CD4-positive, CD25-positive, alpha-beta regulatory T cell (primary cell): ENCODE data around the gene FBXL7. TPM values are rescaled to one million over a fixed set of nuclear protein-coding genes. Genes with fewer than 3 reads are reported as not detected.

Experiments used
- ATAC-seq, 2 donors: fragments of 150-1000 bp; cut with Tn5 transposase; one replicate each; pipeline ENCODE4 v1.10.0; 2021; ENCODE audit warnings: low read depth in 2 of 2, moderate number of reproducible peaks in 2 of 2, moderate library complexity in 1 of 2
- DNase-seq, 3 donors: peaks; one replicate each; pipeline versions ENCODE4 v3.0.0 to v3.0.0-alpha.2; 2012 to 2022; ENCODE audit warnings: mixed read lengths in 1 of 3
- H3K27ac ChIP-seq: one replicate; pipeline ENCODE4 v1.7.0; 2013; ENCODE audit warnings: mild to moderate bottlenecking, low read length; ENCODE audit not compliant: insufficient read depth, poor library complexity, severe bottlenecking
- H3K27me3 ChIP-seq: one replicate; pipeline ENCODE4 v1.7.0; 2013; ENCODE audit warnings: low read length; ENCODE audit not compliant: control insufficient read depth, insufficient read depth
- H3K36me3 ChIP-seq: one replicate; pipeline ENCODE4 v1.7.0; 2013; ENCODE audit warnings: mild to moderate bottlenecking, low read length, moderate library complexity; ENCODE audit not compliant: control insufficient read depth, insufficient read depth
- H3K4me1 ChIP-seq: 2 replicates; pipeline ENCODE4 v1.7.0; 2013; ENCODE audit warnings: mild to moderate bottlenecking, low read length; ENCODE audit not compliant: insufficient read depth, control insufficient read depth, poor library complexity, severe bottlenecking
- H3K4me3 ChIP-seq: one replicate; pipeline ENCODE4 v1.7.0; 2013; ENCODE audit warnings: low read depth, mild to moderate bottlenecking, low read length, moderate library complexity
- H3K9me3 ChIP-seq, 2 experiments: 1 replicate in 1 of 2; 2 replicates in 1 of 2; pipeline ENCODE4 v1.7.0; 2013; ENCODE audit warnings: low read length in 2 of 2, mild to moderate bottlenecking in 1 of 2, moderate library complexity in 1 of 2; ENCODE audit not compliant: control insufficient read depth in 2 of 2
- H3K27ac Mint-ChIP-seq, 3 donors: one replicate each; pipeline ENCODE4 v1.8.0; 2020 to 2022; ENCODE audit warnings: mild to moderate bottlenecking in 3 of 3, mixed read lengths in 3 of 3, moderate library complexity in 2 of 3
- H3K27me3 Mint-ChIP-seq: one replicate; pipeline ENCODE4 v1.8.0; 2022; ENCODE audit warnings: mild to moderate bottlenecking, mixed read lengths
- H3K36me3 Mint-ChIP-seq: one replicate; pipeline ENCODE4 v1.8.0; 2020; ENCODE audit warnings: mixed read lengths
- H3K4me1 Mint-ChIP-seq, 4 donors: one replicate each; pipeline ENCODE4 v1.8.0; 2020 to 2022; ENCODE audit warnings: mixed read lengths in 4 of 4, mild to moderate bottlenecking in 1 of 4
- H3K4me3 Mint-ChIP-seq, 4 donors: one replicate each; pipeline ENCODE4 v1.8.0; 2020 to 2022; ENCODE audit warnings: mild to moderate bottlenecking in 4 of 4, mixed read lengths in 4 of 4, moderate library complexity in 3 of 4
- H3K9me3 Mint-ChIP-seq, 7 donors: one replicate each; pipeline ENCODE4 v1.8.0; 2020 to 2022; ENCODE audit warnings: mixed read lengths in 7 of 7, mild to moderate bottlenecking in 3 of 7, moderate library complexity in 2 of 7
- polyA plus RNA-seq, 4 donors: library from polyadenylated mRNA; unstranded; fragments of 300-500 nt; fragmentation: Illumina TruSeq; gene quantifications; one replicate each; pipeline ENCODE4 v1.2.3, GENCODE V29; 2021
- total RNA-seq: library from RNA; stranded (reverse); gene quantifications from one replicate; pipeline ENCODE4 v1.2.3, GENCODE V29; 2022

Gene FBXL7
- total and polyA plus RNA-seq, 5 donors from 2014 or later, result not detected

DNA sequence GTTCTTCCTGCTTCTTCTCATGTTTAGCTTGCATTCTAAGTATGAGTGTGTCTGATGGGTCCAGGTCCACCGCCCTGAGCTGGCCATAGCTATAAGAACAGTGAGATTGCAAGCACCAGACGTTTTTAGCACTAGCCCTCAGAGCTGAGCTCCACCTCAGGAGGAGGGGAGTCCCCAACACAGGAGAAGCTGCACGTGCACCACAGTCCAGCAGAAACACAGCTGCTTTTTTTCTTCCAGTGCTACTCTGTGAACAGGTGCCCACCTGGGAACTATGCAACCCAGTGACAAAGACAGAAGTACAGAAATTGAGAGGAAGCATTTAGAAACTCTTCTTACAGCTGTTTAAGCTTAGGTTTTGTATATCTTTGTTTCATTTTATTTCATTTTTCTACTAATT, 380.2 kb downstream of the FBXL7 start:
- Histone ChIP-seq H3K27me3 (no peaks in the 10 kb centered on the region), H3K36me3 (no peaks in the 10 kb centered on the region), H3K4me1 (no peaks in the 10 kb centered on the region), H3K9me3 (peaks cover 0 to 3% of the 10 kb centered on the region in 2 experiments), H3K4me3 (no peak overlapping the region), H3K27ac (no peak overlapping the region)
- no peak for DNase-seq
- ATAC-seq, result no peak
- Mint-ChIP-seq H3K27me3 (no peaks in the 10 kb centered on the region), H3K9me3 (peaks cover 0 to 4% (median under 1%) of the 10 kb centered on the region in 7 donors), H3K36me3 (no peaks in the 10 kb centered on the region), H3K4me1 (no peaks in the 10 kb centered on the region), H3K4me3 (no peak overlapping the region), H3K27ac (no peak overlapping the region)

- no peak overlapping the region for H3K27ac ChIP-seq
- Mint-ChIP-seq H3K27me3 (no peaks in the 10 kb centered on the region), H3K4me1 (no peaks in the 10 kb centered on the region), H3K36me3 (no peaks in the 10 kb centered on the region), H3K4me3 (no peak overlapping the region), H3K27ac (no peak overlapping the region), H3K9me3 (peaks cover 0 to 10% (median 0%) of the 10 kb centered on the region in 7 donors)
- H3K36me3 ChIP-seq, result no peaks in the 10 kb centered on the region
- ATAC-seq (no peak), DNase-seq (no peak)
- no peaks in the 10 kb centered on the region for H3K27me3 ChIP-seq
- no peak overlapping the region for H3K4me3 ChIP-seq
- H3K4me1 ChIP-seq, result no peaks in the 10 kb centered on the region
- H3K9me3 ChIP-seq, result peaks cover 0 to 3% of the 10 kb centered on the region in 2 experiments
These were observed 385.2 kb downstream of the FBXL7 start for GRCh38 chr5:15885156-15885555.

DNA sequence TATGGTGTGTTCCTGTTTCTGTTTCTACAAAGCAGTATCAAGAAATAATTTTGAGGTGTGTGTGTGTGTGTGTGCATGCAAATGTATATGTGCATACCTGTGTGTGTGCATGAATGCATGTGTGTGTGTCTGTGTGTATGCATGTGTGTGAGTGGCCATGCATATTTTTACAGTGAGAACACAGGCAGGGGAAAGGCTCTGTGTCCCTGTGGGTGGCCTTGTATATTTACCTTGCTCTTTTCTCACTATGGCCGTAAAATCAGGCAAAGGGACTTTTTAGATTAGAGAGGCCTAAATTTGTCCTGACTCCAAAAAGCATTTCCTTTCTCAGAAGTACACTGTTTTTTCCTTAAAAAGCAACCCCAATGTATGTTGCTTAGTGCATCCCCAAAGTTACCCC, 386.2 kb downstream of the FBXL7 start:
- DNase-seq (no peak), ATAC-seq (no peak)
- Histone ChIP-seq H3K36me3 (no peaks in the 10 kb centered on the region), H3K4me1 (no peaks in the 10 kb centered on the region), H3K9me3 (peaks cover 0 to 3% of the 10 kb centered on the region in 2 experiments), H3K4me3 (no peak overlapping the region), H3K27me3 (no peaks in the 10 kb centered on the region), H3K27ac (no peak overlapping the region)
- H3K4me1 Mint-ChIP-seq, result no peaks in the 10 kb centered on the region
- peaks cover 0 to 10% (median 0%) of the 10 kb centered on the region in 7 donors for H3K9me3 Mint-ChIP-seq
- H3K27me3 Mint-ChIP-seq, result no peaks in the 10 kb centered on the region
- H3K4me3 Mint-ChIP-seq, result no peak overlapping the region
- H3K36me3 Mint-ChIP-seq, result no peaks in the 10 kb centered on the region
- no peak overlapping the region for H3K27ac Mint-ChIP-seq

DNA sequence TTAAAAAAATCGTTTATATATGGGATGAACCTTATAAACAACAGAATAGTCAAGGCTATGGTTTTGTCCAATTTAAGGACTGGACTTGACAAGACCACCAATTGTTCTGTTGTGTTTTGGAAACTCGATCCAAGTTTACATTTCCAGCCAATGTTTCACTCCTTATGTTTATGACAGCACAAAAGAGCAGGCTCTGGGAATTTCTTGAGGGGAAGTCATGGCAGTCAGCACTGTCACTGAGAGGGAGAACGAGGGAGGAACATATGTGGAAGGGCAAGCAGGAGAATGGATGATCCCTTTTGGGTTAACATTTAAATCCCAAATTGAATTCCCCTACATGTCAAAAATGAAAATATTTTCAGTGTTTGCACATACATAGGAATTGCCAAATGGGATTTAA, 387.1 kb downstream of the FBXL7 start:
- Histone ChIP-seq H3K27me3 (no peaks in the 10 kb centered on the region), H3K36me3 (no peaks in the 10 kb centered on the region), H3K27ac (no peak overlapping the region), H3K4me3 (no peak overlapping the region), H3K9me3 (peaks cover 0 to 3% of the 10 kb centered on the region in 2 experiments), H3K4me1 (no peaks in the 10 kb centered on the region)
- H3K4me1 Mint-ChIP-seq, result no peaks in the 10 kb centered on the region
- peaks cover 0 to 8% (median 1%) of the 10 kb centered on the region in 7 donors for H3K9me3 Mint-ChIP-seq
- H3K27me3 Mint-ChIP-seq, result no peaks in the 10 kb centered on the region
- no peaks in the 10 kb centered on the region for H3K36me3 Mint-ChIP-seq
- no peak overlapping the region for H3K27ac Mint-ChIP-seq
- H3K4me3 Mint-ChIP-seq, result no peak overlapping the region
- DNase-seq (no peak), ATAC-seq (no peak)

- H3K27ac ChIP-seq, result no peak overlapping the region
- H3K4me3 ChIP-seq, result no peak overlapping the region
- no peaks in the 10 kb centered on the region for H3K36me3 Mint-ChIP-seq
- H3K9me3 ChIP-seq, result peaks cover 0 to 2% of the 10 kb centered on the region in 2 experiments
- DNase-seq (no peak), ATAC-seq (no peak)
- no peak overlapping the region for H3K4me3 Mint-ChIP-seq
- peaks cover 0 to 8% (median 3%) of the 10 kb centered on the region in 7 donors for H3K9me3 Mint-ChIP-seq
- no peaks in the 10 kb centered on the region for H3K4me1 ChIP-seq
- no peaks in the 10 kb centered on the region for H3K27me3 Mint-ChIP-seq
- H3K27me3 ChIP-seq, result no peaks in the 10 kb centered on the region
- H3K27ac Mint-ChIP-seq, result no peak overlapping the region
- H3K36me3 ChIP-seq, result no peaks in the 10 kb centered on the region
- H3K4me1 Mint-ChIP-seq, result no peaks in the 10 kb centered on the region
These were observed 389.0 kb downstream of the FBXL7 start for GRCh38 chr5:15889001-15889400.

DNA sequence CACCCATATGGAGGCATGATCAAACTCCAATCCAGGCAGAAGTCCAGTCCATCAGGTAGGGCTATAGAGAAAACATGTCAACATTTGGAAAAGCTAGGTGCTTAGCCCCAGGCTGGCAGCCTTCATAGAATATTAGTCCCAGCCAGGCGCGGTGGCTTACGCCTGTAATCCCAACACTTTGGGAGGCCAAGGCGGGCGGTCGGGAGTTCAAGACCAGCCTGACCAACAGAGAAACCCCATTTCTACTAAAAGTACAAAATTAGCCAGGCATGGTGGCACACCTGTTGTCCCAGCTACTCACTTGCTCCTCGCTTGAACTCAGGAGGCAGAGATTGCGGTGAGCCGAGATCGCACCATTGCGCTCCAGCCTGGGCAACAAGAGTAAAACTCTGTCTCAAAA, 393.9 kb downstream of the FBXL7 start:
- no peaks in the 10 kb centered on the region for H3K4me1 ChIP-seq
- Mint-ChIP-seq H3K36me3 (no peaks in the 10 kb centered on the region), H3K4me1 (no peaks in the 10 kb centered on the region), H3K27me3 (no peaks in the 10 kb centered on the region), H3K27ac (no peak overlapping the region), H3K4me3 (no peak overlapping the region), H3K9me3 (peaks cover 2 to 8% (median 3%) of the 10 kb centered on the region in 7 donors)
- DNase-seq (no peak), ATAC-seq (no peak)
- H3K36me3 ChIP-seq, result no peaks in the 10 kb centered on the region
- no peak overlapping the region for H3K4me3 ChIP-seq
- no peaks in the 10 kb centered on the region for H3K27me3 ChIP-seq
- peaks cover 0 to 2% of the 10 kb centered on the region in 2 experiments for H3K9me3 ChIP-seq
- H3K27ac ChIP-seq, result no peak overlapping the region

- no peak overlapping the region for H3K27ac ChIP-seq
- no peaks in the 10 kb centered on the region for H3K9me3 ChIP-seq
- Mint-ChIP-seq H3K4me3 (no peak overlapping the region), H3K9me3 (peaks cover 2 to 6% (median 5%) of the 10 kb centered on the region in 7 donors), H3K4me1 (no peaks in the 10 kb centered on the region), H3K36me3 (no peaks in the 10 kb centered on the region), H3K27ac (no peak overlapping the region), H3K27me3 (no peaks in the 10 kb centered on the region)
- H3K27me3 ChIP-seq, result no peaks in the 10 kb centered on the region
- ATAC-seq (no peak), DNase-seq (no peak)
- H3K36me3 ChIP-seq, result no peaks in the 10 kb centered on the region
- no peak overlapping the region for H3K4me3 ChIP-seq
- no peaks in the 10 kb centered on the region for H3K4me1 ChIP-seq
These were observed 397.7 kb downstream of the FBXL7 start for GRCh38 chr5:15897656-15898055.

DNA sequence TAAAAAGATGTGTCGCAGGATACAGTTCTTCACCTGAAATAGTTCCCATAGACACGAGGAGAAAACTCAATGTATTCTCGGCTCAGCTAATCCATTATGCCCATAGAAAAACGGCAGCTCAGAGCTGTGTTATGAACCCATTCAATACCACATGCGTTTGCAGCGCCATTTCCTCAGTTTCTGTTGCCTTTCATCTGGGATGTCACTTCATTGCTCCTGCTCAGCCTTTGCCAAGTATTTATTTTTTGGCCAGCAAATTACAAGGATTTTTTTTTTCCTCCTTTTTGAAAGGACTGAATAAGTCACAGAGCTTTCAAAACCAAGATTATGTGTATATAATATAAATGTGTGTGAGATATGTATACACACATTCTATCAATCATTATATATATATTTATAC, 398.7 kb downstream of the FBXL7 start:
- H3K27ac ChIP-seq, result no peak overlapping the region
- H3K27ac Mint-ChIP-seq, result no peak overlapping the region
- H3K4me3 ChIP-seq, result no peak overlapping the region
- H3K4me3 Mint-ChIP-seq, result no peak overlapping the region
- H3K9me3 Mint-ChIP-seq, result peaks cover 2 to 9% (median 4%) of the 10 kb centered on the region in 7 donors
- no peaks in the 10 kb centered on the region for H3K27me3 Mint-ChIP-seq
- no peak for ATAC-seq
- no peak for DNase-seq
- H3K4me1 Mint-ChIP-seq, result no peaks in the 10 kb centered on the region
- no peaks in the 10 kb centered on the region for H3K36me3 ChIP-seq
- H3K4me1 ChIP-seq, result no peaks in the 10 kb centered on the region
- no peaks in the 10 kb centered on the region for H3K9me3 ChIP-seq
- no peaks in the 10 kb centered on the region for H3K27me3 ChIP-seq
- no peaks in the 10 kb centered on the region for H3K36me3 Mint-ChIP-seq
